ENCODE data around the gene CTU2.

CTU2 gene

GRCh38 chr16:88690341-88691128 is 15.8 kb upstream of the CTU2 start:
- Mint-ChIP-seq H3K4me1 (peaks cover 64% of the 10 kb centered on the region), H3K27ac (no peak overlapping the region), H3K9me3 (no peaks in the 10 kb centered on the region), H3K4me3 (peak overlapping the region in 1 of 2 donors; percentile 49), H3K27me3 (no peaks in the 10 kb centered on the region)
- no peak for ATAC-seq
- DNase-seq, result no peak

- no peak for ATAC-seq
Observed at GRCh38 chr16:88691129-88691813, 15.0 kb upstream of the CTU2 start.

GRCh38 chr16:88691924-88692560 is 14.3 kb upstream of the CTU2 start:
- ATAC-seq (peak; percentile 25), DNase-seq (no peak)
- H3K4me3 Mint-ChIP-seq, result peak overlapping the region; percentile 37 to 60
- peak overlapping the region in 1 of 2 donors; percentile 54 for H3K27ac Mint-ChIP-seq
- H3K4me1 Mint-ChIP-seq, result peaks cover 59% of the 10 kb centered on the region
- no peaks in the 10 kb centered on the region for H3K27me3 Mint-ChIP-seq
- no peaks in the 10 kb centered on the region for H3K9me3 Mint-ChIP-seq

More at GRCh38 chr16:88691129-88691813, 15.0 kb upstream of the CTU2 start:
- Mint-ChIP-seq H3K27me3 (no peaks in the 10 kb centered on the region), H3K4me3 (peak overlapping the region in 1 of 2 donors; percentile 60), H3K9me3 (no peaks in the 10 kb centered on the region), H3K4me1 (peaks cover 63% of the 10 kb centered on the region), H3K27ac (peak overlapping the region in 1 of 2 donors; percentile 71)
- DNase-seq, result no peak

- peak overlapping the region in 1 of 2 donors; percentile 13 for H3K4me3 Mint-ChIP-seq
- no peaks in the 10 kb centered on the region for H3K9me3 Mint-ChIP-seq
- ATAC-seq (no peak), DNase-seq (no peak)
- H3K27me3 Mint-ChIP-seq, result no peaks in the 10 kb centered on the region
- peak overlapping the region in 1 of 2 donors; percentile 54 for H3K27ac Mint-ChIP-seq
- peaks cover 60% of the 10 kb centered on the region for H3K4me1 Mint-ChIP-seq
Observed at GRCh38 chr16:88692861-88693260, 13.4 kb upstream of the CTU2 start.

GRCh38 chr16:88693420-88694177 is 12.7 kb upstream of the CTU2 start:
- H3K4me3 Mint-ChIP-seq, result peak overlapping the region in 1 of 2 donors; percentile 15
- ATAC-seq (peak; percentile 12), DNase-seq (no peak)
- peaks cover 60% of the 10 kb centered on the region for H3K4me1 Mint-ChIP-seq
- H3K27ac Mint-ChIP-seq, result peak overlapping the region in 1 of 2 donors; percentile 34
- no peaks in the 10 kb centered on the region for H3K9me3 Mint-ChIP-seq
- H3K27me3 Mint-ChIP-seq, result no peaks in the 10 kb centered on the region

- Mint-ChIP-seq H3K4me1 (peaks cover 63% of the 10 kb centered on the region), H3K4me3 (no peak overlapping the region), H3K27me3 (no peaks in the 10 kb centered on the region), H3K27ac (peak overlapping the region in 1 of 2 donors; percentile 94), H3K9me3 (no peaks in the 10 kb centered on the region)
- ATAC-seq, result no peak
- no peak for DNase-seq
Observed at GRCh38 chr16:88694221-88695087, 11.8 kb upstream of the CTU2 start.

- DNase-seq (no peak), ATAC-seq (no peak)
- H3K4me3 Mint-ChIP-seq, result no peak overlapping the region
- H3K27me3 Mint-ChIP-seq, result no peaks in the 10 kb centered on the region
- H3K27ac Mint-ChIP-seq, result no peak overlapping the region
- H3K9me3 Mint-ChIP-seq, result no peaks in the 10 kb centered on the region
- peaks cover 66% of the 10 kb centered on the region for H3K4me1 Mint-ChIP-seq
Observed at GRCh38 chr16:88695218-88695617, 11.1 kb upstream of the CTU2 start.

GRCh38 chr16:88695753-88696152 is 10.6 kb upstream of the CTU2 start:
- Mint-ChIP-seq H3K4me1 (peaks cover 66% of the 10 kb centered on the region), H3K4me3 (no peak overlapping the region), H3K9me3 (no peaks in the 10 kb centered on the region), H3K27me3 (no peaks in the 10 kb centered on the region), H3K27ac (no peak overlapping the region)
- DNase-seq (no peak), ATAC-seq (no peak)

- H3K27ac Mint-ChIP-seq, result no peak overlapping the region
- no peaks in the 10 kb centered on the region for H3K27me3 Mint-ChIP-seq
- H3K4me1 Mint-ChIP-seq, result peaks cover 66% of the 10 kb centered on the region
- H3K9me3 Mint-ChIP-seq, result no peaks in the 10 kb centered on the region
- DNase-seq (no peak), ATAC-seq (no peak)
- no peak overlapping the region for H3K4me3 Mint-ChIP-seq
Observed at GRCh38 chr16:88696441-88696840, 9.9 kb upstream of the CTU2 start.

- Mint-ChIP-seq H3K27ac (peak overlapping the region in 1 of 2 donors; percentile 93), H3K27me3 (no peaks in the 10 kb centered on the region), H3K4me3 (no peak overlapping the region), H3K4me1 (peaks cover 66% of the 10 kb centered on the region), H3K9me3 (no peaks in the 10 kb centered on the region)
- DNase-seq (no peak), ATAC-seq (no peak)
Observed at GRCh38 chr16:88697116-88697830, 9.0 kb upstream of the CTU2 start.

- ATAC-seq (no peak), DNase-seq (no peak)
- H3K27me3 Mint-ChIP-seq, result no peaks in the 10 kb centered on the region
- H3K9me3 Mint-ChIP-seq, result no peaks in the 10 kb centered on the region
- H3K4me1 Mint-ChIP-seq, result peaks cover 66% of the 10 kb centered on the region
- peak overlapping the region in 1 of 2 donors; percentile 93 for H3K27ac Mint-ChIP-seq
- H3K4me3 Mint-ChIP-seq, result peak overlapping the region in 1 of 2 donors; percentile 15
Observed at GRCh38 chr16:88697831-88698615, 8.3 kb upstream of the CTU2 start.

- no peak overlapping the region for H3K4me3 Mint-ChIP-seq
Observed at GRCh38 chr16:88698646-88699045, 7.7 kb upstream of the CTU2 start.

GRCh38 chr16:88699180-88699579 is 7.1 kb upstream of the CTU2 start:
- H3K27me3 Mint-ChIP-seq, result no peaks in the 10 kb centered on the region
- ATAC-seq, result no peak
- H3K4me3 Mint-ChIP-seq, result no peak overlapping the region
- H3K4me1 Mint-ChIP-seq, result peaks cover 74% of the 10 kb centered on the region
- no peaks in the 10 kb centered on the region for H3K9me3 Mint-ChIP-seq
- H3K27ac Mint-ChIP-seq, result no peak overlapping the region
- DNase-seq, result no peak

More at GRCh38 chr16:88698646-88699045, 7.7 kb upstream of the CTU2 start:
- Mint-ChIP-seq H3K4me1 (peaks cover 71% of the 10 kb centered on the region), H3K9me3 (no peaks in the 10 kb centered on the region), H3K27ac (peak overlapping the region in 1 of 2 donors; percentile 67), H3K27me3 (no peaks in the 10 kb centered on the region)
- no peak for ATAC-seq
- no peak for DNase-seq

All from stimulated activated naive CD8-positive, alpha-beta T cell treated with anti-CD3 and anti-CD28 coated beads, Interleukin-15, amount 100 ng/mL, for 72 hours (primary cell).